Fibroblast of pulmonary artery (primary cell): ENCODE measurements around the gene GPAT3.

ENCODE experiments used
- DNase-seq: peaks from one replicate; pipeline ENCODE4 v3.0.0-alpha.2; 2010; ENCODE audit warnings: low read depth
- H3K4me3 ChIP-seq: replicated peaks from 2 replicates; pipeline ENCODE4 v1.5.1; 2011; ENCODE audit warnings: low read depth, mild to moderate bottlenecking, control low read depth, low read length, moderate library complexity
- CTCF ChIP-seq: IDR thresholded peaks from 2 replicates; pipeline ENCODE4 v1.5.1; 2011; ENCODE audit warnings: mild to moderate bottlenecking, control low read depth, low read length, inconsistent platforms; ENCODE audit errors: missing control alignments

Gene GPAT3

GRCh38 chr4:83552924-83553323 is 17.0 kb downstream of the GPAT3 start:
- H3K4me3 ChIP-seq: no peak overlapping the region
- peak; percentile 25 for DNase-seq
- no peak for TF ChIP-seq CTCF

GRCh38 chr4:83556006-83556707 is 20.2 kb downstream of the GPAT3 start:
- no peak for DNase-seq

GRCh38 chr4:83556816-83557215 is 20.9 kb downstream of the GPAT3 start:
- no peak overlapping the region for H3K4me3 ChIP-seq
- DNase-seq: no peak

More at GRCh38 chr4:83556006-83556707, 20.2 kb downstream of the GPAT3 start:
- no peak for TF ChIP-seq CTCF
- no peak overlapping the region for H3K4me3 ChIP-seq

GRCh38 chr4:83558059-83558653 is 22.2 kb downstream of the GPAT3 start:
- DNase-seq: no peak
- no peak for TF ChIP-seq CTCF
- H3K4me3 ChIP-seq: no peak overlapping the region

More at GRCh38 chr4:83556816-83557215, 20.9 kb downstream of the GPAT3 start:
- no peak for TF ChIP-seq CTCF

- no peak overlapping the region for H3K4me3 ChIP-seq
- no peak for DNase-seq
- no peak for TF ChIP-seq CTCF
Measured at GRCh38 chr4:83558680-83559079, 22.8 kb downstream of the GPAT3 start.

- no peak for DNase-seq
- no peak for TF ChIP-seq CTCF
- H3K4me3 ChIP-seq: no peak overlapping the region
Measured at GRCh38 chr4:83560523-83560922, 24.6 kb downstream of the GPAT3 start.

- TF ChIP-seq CTCF: no peak
- H3K4me3 ChIP-seq: no peak overlapping the region
- DNase-seq: peak; percentile 52
Measured at GRCh38 chr4:83561381-83561780, 25.5 kb downstream of the GPAT3 start.
